ENCODE results near the gene PRCP. TPM values are rescaled to one million over a fixed set of nuclear protein-coding genes. Genes with fewer than 3 reads are reported as not detected.
"Not testable (repeated sequence)": the region's sequence is repeated elsewhere in the genome, so short reads cannot be mapped to it uniquely, and the experiment has no call there.

The PRCP gene
- 10 to 100 TPM; 23.0 to 23.3 TPM for total RNA-seq

DNA sequence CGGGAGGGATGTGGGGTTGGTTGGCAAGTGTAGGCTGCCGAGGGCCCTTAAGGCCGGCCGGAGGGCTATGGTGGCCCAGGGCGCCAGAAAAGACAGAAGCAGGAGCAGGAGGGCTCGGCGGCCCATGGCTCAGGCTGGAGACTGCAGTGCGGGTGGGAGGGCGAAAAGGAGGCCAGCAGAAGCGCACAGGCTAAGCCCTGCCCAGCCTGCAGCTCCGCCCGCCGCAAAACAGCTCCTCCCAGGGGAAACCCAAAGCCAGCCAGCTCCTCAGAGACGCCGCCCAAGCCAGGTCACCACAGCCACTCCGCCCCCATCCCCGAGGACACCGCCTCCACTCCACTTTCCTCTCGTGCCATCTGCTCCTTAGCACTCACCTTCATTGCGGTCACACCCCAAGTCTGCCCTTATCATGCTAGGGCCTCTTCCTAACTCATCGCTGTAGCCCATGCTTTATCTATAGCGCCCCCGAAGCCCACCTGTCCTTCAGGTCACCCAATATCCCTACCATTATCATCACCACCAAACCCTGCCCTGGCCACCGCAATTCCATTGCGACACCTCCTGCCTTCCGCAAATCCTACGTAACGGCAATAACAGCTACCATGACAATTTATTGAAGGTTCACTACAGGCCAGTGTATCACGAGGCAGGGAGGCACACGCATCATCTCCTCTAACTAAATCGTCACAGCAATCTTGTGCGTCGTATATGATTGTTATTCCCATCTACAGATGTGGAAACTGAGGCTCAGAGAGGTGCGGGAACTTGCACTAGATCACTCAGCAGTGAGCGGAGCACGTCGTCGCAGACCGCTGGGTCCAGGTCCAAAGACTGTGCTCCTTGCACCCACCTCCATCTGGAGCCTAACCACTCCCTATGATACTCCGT is at the start of gene PRCP:
Gene PRCP, minus strand, starts transcription at position 154 of the 888 bp plus-strand sequence. Its CDS starts 28 bp downstream, at position 126.
- CTCF ChIA-PET, result interaction anchor here (0.6 to 6.5 kb wide), 11 partner anchors 14 to 393 kb away, joined by 3 to 57 read pairs (median 3); partner anchors contain the start of gene RAB30
- Mint-ChIP-seq H3K27ac (peak within 1 kb of the TSS; percentile 99), H3K4me1 (ENCODE audit: low read depth) (peaks cover 48% of the 10 kb centered on the region), H3K27me3 (ENCODE audit: low read depth) (no peaks in the 10 kb centered on the region), H3K9me3 (no peaks in the 10 kb centered on the region), H3K4me3 (peak within 1 kb of the TSS; percentile 99), H3K36me3 (ENCODE audit: low read depth) (peaks cover 2% of the 10 kb centered on the region)
- intact Hi-C loops (cut with micrococcal nuclease), result loop anchor here (1.0 to 10.0 kb wide), 16 partner anchors 20 to 824 kb away; partner anchors contain the start of genes ANKRD42, CCDC90B and RAB30
- DNase-seq, result peak; percentile 97

DNA sequence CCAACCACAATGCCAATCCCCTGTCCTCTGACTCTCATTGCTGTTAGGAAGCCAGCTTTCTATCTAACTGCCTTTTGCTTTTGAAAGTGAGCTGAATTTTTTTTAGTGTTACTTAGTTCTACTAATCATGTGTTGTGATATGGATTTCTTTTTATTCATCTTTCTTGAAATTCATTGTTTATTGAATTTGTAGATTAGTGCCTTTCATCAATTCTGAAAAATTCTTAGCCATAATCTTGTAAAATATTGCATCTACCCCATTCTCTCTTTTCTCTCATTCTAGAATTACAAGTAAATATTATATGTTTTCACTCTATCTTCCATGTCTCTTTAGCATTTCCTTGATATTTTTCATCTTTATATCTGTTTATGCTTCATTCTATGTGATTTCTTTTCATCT is 49.1 kb upstream of the PRCP start:
- peaks cover 11% of the 10 kb centered on the region for H3K4me1 Mint-ChIP-seq (ENCODE audit: low read depth)
- no peak overlapping the region for H3K4me3 Mint-ChIP-seq
- intact Hi-C loops (cut with micrococcal nuclease), result no loop called here
- peaks cover 34% of the 10 kb centered on the region for H3K36me3 Mint-ChIP-seq (ENCODE audit: low read depth)
- no peak overlapping the region for H3K27ac Mint-ChIP-seq
- no peaks in the 10 kb centered on the region for H3K27me3 Mint-ChIP-seq (ENCODE audit: low read depth)
- DNase-seq, result no peak
- H3K9me3 Mint-ChIP-seq, result peaks cover 43% of the 10 kb centered on the region
- CTCF ChIA-PET, result no interaction called here

DNA sequence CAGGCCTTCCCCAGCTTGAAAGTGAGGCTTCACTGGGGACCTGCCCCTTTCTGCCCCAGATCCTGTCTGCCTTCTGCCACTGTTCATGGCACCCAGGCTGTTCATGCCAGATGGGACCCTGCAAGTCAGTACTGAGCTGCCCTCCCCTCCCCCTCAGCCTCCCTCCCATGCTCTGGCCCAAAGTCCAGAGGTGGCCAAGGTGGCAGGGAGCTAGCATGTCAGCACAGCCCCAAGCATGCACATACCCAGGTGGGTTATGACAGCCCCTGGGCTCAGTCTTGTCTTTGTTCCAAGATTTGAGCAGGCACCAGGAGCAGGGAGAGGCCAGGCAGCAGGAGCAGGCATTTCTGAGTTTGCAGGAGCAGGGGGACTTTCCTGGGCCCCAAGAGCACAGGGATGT is 45.5 kb upstream of the PRCP start:
- no peak overlapping the region for H3K4me3 Mint-ChIP-seq
- peaks cover 26% of the 10 kb centered on the region for H3K9me3 Mint-ChIP-seq
- intact Hi-C loops (cut with micrococcal nuclease), result no loop called here
- H3K4me1 Mint-ChIP-seq (ENCODE audit: low read depth), result peaks cover 16% of the 10 kb centered on the region
- H3K36me3 Mint-ChIP-seq (ENCODE audit: low read depth), result peaks cover 10% of the 10 kb centered on the region
- CTCF ChIA-PET, result interaction anchor here (1.6 kb wide), 1 partner anchor 304 kb away, joined by 6 read pairs; no protein-coding TSS in a partner anchor
- no peak overlapping the region for H3K27ac Mint-ChIP-seq
- no peak for DNase-seq
- no peaks in the 10 kb centered on the region for H3K27me3 Mint-ChIP-seq (ENCODE audit: low read depth)

DNA sequence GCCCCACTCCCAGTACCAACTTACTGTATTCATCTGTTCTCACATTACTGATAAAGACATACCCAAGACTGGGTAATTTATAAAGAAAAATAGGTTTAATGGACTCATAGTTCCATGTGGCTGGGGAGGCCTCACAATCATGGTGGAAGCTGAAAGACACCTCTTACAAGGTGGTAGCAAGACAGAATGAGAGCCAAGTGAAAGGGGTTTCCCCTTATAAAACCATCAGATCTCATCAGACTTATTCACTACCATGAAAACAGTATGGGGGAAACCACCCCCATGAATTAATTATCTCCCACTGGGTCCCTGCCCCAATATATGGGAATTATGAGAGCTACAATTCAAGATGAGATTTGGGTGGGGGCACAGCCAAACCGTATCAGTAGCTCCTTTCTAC is 44.8 kb upstream of the PRCP start:
- Mint-ChIP-seq H3K36me3 (ENCODE audit: low read depth) (peaks cover 11% of the 10 kb centered on the region), H3K4me1 (ENCODE audit: low read depth) (peaks cover 16% of the 10 kb centered on the region), H3K9me3 (peaks cover 27% of the 10 kb centered on the region)
- intact Hi-C loops (cut with micrococcal nuclease); H3K27ac Mint-ChIP-seq; H3K27me3 Mint-ChIP-seq (ENCODE audit: low read depth); DNase-seq; H3K4me3 Mint-ChIP-seq: not testable (repeated sequence)
- CTCF ChIA-PET, result interaction anchor here (1.6 kb wide), 1 partner anchor 305 kb away, joined by 6 read pairs; no protein-coding TSS in a partner anchor

DNA sequence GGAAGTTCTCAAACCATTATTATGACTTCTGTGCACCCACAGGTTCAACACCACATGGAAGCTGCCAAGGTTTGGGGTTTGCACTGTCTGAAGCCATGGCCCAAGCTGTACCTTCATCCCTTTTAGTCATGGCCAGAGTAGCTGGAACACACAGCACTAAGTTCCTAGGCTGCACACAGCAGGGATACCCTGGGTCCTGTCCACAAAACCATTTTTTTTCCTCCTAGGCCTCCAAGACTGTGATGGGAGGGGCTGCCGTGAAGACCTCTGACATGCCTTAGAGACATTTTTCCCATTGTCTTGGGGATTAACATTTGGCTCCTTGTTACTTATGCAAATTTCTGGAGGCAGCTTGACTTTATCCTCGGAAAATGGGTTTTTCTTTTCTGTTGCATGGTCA is 44.0 kb upstream of the PRCP start:
- CTCF ChIA-PET, result interaction anchor here (0.6 kb wide), 1 partner anchor 348 kb away, joined by 6 read pairs; no protein-coding TSS in a partner anchor
- no peak for DNase-seq
- Mint-ChIP-seq H3K27me3 (ENCODE audit: low read depth) (no peaks in the 10 kb centered on the region), H3K36me3 (ENCODE audit: low read depth) (peaks cover 14% of the 10 kb centered on the region), H3K27ac (no peak overlapping the region), H3K9me3 (peaks cover 20% of the 10 kb centered on the region), H3K4me3 (no peak overlapping the region), H3K4me1 (ENCODE audit: low read depth) (peaks cover 18% of the 10 kb centered on the region)
- intact Hi-C loops (cut with micrococcal nuclease), result no loop called here

DNA sequence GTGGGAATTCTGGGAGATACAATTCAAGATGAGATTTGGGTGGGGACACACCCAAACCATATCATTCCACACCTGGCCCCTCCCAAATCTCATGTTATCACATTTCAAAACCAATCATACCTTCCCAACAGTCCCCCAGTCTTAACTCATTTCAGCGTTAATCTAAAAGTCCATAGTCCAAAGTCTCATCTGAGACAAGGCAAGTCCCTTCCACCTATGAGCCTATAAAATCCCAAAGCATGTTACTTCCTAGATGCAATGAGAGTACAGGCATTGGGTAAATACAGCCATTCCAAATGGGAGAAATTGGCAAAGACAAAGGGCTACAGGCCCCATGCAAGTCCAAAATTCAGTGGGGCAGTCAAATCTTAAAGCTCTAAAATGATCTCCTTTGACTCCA is 43.2 kb upstream of the PRCP start:
- intact Hi-C loops (cut with micrococcal nuclease); H3K4me3 Mint-ChIP-seq; CTCF ChIA-PET; H3K27me3 Mint-ChIP-seq (ENCODE audit: low read depth); DNase-seq; H3K27ac Mint-ChIP-seq: not testable (repeated sequence)
- peaks cover 19% of the 10 kb centered on the region for H3K9me3 Mint-ChIP-seq
- peaks cover 17% of the 10 kb centered on the region for H3K36me3 Mint-ChIP-seq (ENCODE audit: low read depth)
- H3K4me1 Mint-ChIP-seq (ENCODE audit: low read depth), result peaks cover 18% of the 10 kb centered on the region

DNA sequence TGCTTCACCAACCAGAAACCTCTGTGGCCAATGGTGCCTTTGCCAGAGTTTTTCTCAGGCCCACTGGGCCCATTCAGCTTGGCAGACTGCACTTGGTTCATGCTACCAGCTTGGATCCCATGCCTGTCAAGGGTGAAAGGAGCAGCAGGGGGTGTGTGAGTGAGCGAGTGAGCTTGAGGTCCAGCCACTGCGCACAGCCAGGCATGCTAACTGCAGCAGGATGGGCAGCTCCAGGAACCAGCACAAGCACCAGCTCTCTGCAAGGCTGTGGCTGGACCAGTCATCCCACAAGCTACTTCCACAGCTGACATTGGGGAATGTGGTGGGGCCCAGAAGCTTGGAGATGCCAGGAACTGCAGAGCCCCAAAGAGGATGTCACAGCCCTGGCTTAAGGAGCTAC is 42.1 kb upstream of the PRCP start:
- peaks cover 18% of the 10 kb centered on the region for H3K4me1 Mint-ChIP-seq (ENCODE audit: low read depth)
- no peaks in the 10 kb centered on the region for H3K27me3 Mint-ChIP-seq (ENCODE audit: low read depth)
- no peak overlapping the region for H3K27ac Mint-ChIP-seq
- CTCF ChIA-PET, result interaction anchor here (0.6 to 1.2 kb wide), 4 partner anchors 10 to 301 kb away, joined by 3 read pairs; no protein-coding TSS in a partner anchor
- intact Hi-C loops (cut with micrococcal nuclease), result no loop called here
- peaks cover 19% of the 10 kb centered on the region for H3K9me3 Mint-ChIP-seq
- no peak for DNase-seq
- no peak overlapping the region for H3K4me3 Mint-ChIP-seq
- peaks cover 18% of the 10 kb centered on the region for H3K36me3 Mint-ChIP-seq (ENCODE audit: low read depth)

DNA sequence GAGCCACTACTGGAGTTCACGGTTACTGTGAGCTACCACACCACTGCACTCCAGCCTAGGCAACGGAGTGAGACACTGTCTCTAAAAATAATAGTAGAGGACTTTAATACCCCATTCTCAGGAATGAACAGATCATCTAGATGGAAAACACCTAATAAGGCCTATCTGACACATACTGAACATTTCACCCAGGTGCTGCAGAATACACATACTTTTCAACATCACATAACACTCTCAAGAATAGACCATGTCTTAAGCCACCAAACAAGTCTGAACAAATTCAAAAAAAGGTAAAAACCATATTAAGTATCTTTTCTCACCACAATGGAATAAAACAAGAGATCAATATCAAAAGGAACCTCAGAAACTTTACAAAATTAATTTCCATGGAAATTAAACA is 39.2 kb upstream of the PRCP start:
- peaks cover 12% of the 10 kb centered on the region for H3K4me1 Mint-ChIP-seq (ENCODE audit: low read depth)
- H3K9me3 Mint-ChIP-seq, result peaks cover 15% of the 10 kb centered on the region
- no peaks in the 10 kb centered on the region for H3K27me3 Mint-ChIP-seq (ENCODE audit: low read depth)
- intact Hi-C loops (cut with micrococcal nuclease), result no loop called here
- H3K36me3 Mint-ChIP-seq (ENCODE audit: low read depth), result peaks cover 26% of the 10 kb centered on the region
- DNase-seq, result no peak
- CTCF ChIA-PET, result interaction anchor here (2.3 kb wide), 1 partner anchor 12 kb away, joined by 6 read pairs; no protein-coding TSS in a partner anchor
- H3K27ac Mint-ChIP-seq, result no peak overlapping the region
- no peak overlapping the region for H3K4me3 Mint-ChIP-seq

DNA sequence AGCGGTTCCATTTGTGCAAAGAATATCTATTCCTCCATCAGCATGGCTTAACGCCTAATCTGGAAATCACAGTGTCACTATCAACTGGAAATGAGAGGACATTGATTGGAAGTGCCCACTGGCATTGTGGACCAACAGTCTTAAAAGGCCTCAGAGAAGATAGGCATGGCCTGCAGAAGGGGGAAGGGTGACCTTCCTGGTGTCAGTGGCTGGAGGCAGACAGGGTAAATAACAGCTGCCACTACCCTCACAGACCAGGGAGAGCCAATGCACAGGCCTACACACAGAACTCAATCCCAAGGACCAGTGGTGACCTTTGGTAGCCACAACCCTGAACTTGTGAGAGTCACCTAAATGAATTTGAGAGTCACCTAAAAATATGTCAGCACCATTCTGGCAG is 37.3 kb upstream of the PRCP start:
- CTCF ChIA-PET, result interaction anchor here (2.3 kb wide), 1 partner anchor 11 kb away, joined by 6 read pairs; no protein-coding TSS in a partner anchor
- no peaks in the 10 kb centered on the region for H3K27me3 Mint-ChIP-seq (ENCODE audit: low read depth)
- intact Hi-C loops (cut with micrococcal nuclease), result no loop called here

DNA sequence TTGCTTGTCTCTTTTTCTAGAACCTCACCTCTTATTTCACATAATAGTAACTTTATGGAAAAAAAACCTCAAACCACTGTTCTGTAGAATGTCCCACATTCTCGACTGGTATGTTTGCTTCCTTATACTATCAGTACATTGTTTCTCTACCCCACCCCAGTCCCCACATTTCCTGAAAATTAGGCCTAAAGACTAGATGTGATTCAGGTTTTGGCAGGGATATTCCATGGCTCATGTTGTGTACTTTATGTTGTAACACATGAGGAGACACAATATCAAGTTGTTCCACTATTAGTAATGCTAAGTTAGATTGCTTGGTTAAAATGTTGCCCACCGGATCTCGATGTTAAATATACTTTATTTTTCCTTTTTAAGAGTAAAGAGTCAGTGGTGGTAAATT is 36.0 kb upstream of the PRCP start:
- CTCF ChIA-PET, result no interaction called here
- no peaks in the 10 kb centered on the region for H3K27me3 Mint-ChIP-seq (ENCODE audit: low read depth)
- peaks cover 30% of the 10 kb centered on the region for H3K4me1 Mint-ChIP-seq (ENCODE audit: low read depth)
- no peak overlapping the region for H3K4me3 Mint-ChIP-seq
- no peak overlapping the region for H3K27ac Mint-ChIP-seq
- no peak for DNase-seq
- peaks cover 5% of the 10 kb centered on the region for H3K9me3 Mint-ChIP-seq
- intact Hi-C loops (cut with micrococcal nuclease), result no loop called here
- H3K36me3 Mint-ChIP-seq (ENCODE audit: low read depth), result peaks cover 51% of the 10 kb centered on the region

More for the DNA sequence above, 37.3 kb upstream of the PRCP start:
- Mint-ChIP-seq H3K36me3 (ENCODE audit: low read depth) (peaks cover 41% of the 10 kb centered on the region), H3K27ac (no peak overlapping the region), H3K4me1 (ENCODE audit: low read depth) (peaks cover 24% of the 10 kb centered on the region), H3K9me3 (peaks cover 6% of the 10 kb centered on the region), H3K4me3 (no peak overlapping the region)
- DNase-seq, result no peak

DNA sequence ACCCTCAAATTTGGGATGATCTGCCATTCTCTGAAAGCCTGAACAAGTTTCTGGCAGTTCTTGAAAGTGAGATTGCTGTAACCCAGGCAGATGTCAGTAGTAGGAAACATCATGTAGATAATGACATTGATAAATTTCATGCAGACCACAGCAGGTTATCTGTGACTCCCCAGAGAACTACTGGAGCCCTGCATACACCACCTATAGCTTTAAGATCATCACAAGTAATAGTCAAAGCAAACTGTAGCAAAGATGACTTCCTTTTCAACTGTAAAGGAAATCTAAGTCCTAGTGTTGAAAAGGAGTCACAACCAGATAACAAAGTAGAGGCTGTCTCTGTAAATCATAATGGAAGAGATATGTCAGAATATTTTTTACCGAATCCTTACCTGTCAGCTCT is 32.3 kb upstream of the PRCP start:
- Mint-ChIP-seq H3K9me3 (no peaks in the 10 kb centered on the region), H3K27me3 (ENCODE audit: low read depth) (no peaks in the 10 kb centered on the region), H3K36me3 (ENCODE audit: low read depth) (peaks cover 56% of the 10 kb centered on the region), H3K4me3 (no peak overlapping the region), H3K27ac (no peak overlapping the region), H3K4me1 (ENCODE audit: low read depth) (peaks cover 37% of the 10 kb centered on the region)
- CTCF ChIA-PET, result interaction anchor here (0.9 kb wide), 2 partner anchors 10 to 353 kb away, joined by 3 read pairs; partner anchors contain the start of gene CCDC90B
- no peak for DNase-seq
- intact Hi-C loops (cut with micrococcal nuclease), result no loop called here

DNA sequence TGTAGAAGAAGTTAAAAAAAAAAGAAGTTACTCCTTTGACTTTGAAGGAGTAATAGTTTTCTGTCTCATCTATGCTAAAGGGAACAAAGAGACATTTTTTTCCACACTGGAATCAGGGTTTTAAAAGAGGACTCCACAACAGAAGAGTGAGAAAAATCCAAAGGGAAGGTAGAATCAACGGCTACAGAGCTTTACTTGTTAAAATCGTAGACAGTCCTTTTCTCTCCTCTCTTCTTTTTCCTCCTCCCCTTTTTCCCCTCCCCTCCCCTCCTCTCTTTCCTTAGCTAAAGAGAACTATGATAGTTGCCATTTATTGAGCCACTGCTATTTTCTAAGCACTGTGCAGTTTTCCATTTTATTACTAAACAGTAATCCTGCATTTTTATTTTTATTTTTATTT is 30.5 kb upstream of the PRCP start:
- CTCF ChIA-PET, result interaction anchor here (0.8 to 2.1 kb wide), 5 partner anchors 8 to 319 kb away, joined by 3 to 8 read pairs (median 3); no protein-coding TSS in a partner anchor
- Mint-ChIP-seq H3K27me3 (ENCODE audit: low read depth) (no peaks in the 10 kb centered on the region), H3K27ac (no peak overlapping the region), H3K4me1 (ENCODE audit: low read depth) (peaks cover 38% of the 10 kb centered on the region), H3K4me3 (no peak overlapping the region), H3K36me3 (ENCODE audit: low read depth) (peaks cover 52% of the 10 kb centered on the region), H3K9me3 (no peaks in the 10 kb centered on the region)
- DNase-seq, result no peak
- intact Hi-C loops (cut with micrococcal nuclease), result no loop called here

Measured in activated naive CD4-positive, alpha-beta T cell treated with anti-CD3 and anti-CD28 coated beads for 36 hours (primary cell).